Neural progenitor cell (in vitro differentiated cells): ENCODE measurements around the gene NHEJ1.

Source experiments
- EZH2 ChIP-seq: fragments of 200-600 bp; sonication (generic); IDR thresholded peaks from 2 replicates; pipeline ENCODE4 v1.6.1; 2017; ENCODE audit warnings: antibody characterized with exemption, mild to moderate bottlenecking, moderate library complexity
- EZH2phosphoT487 ChIP-seq: fragments of 200-600 bp; sonication (generic); IDR thresholded peaks from 2 replicates; pipeline ENCODE4 v1.6.1; 2017; ENCODE audit warnings: antibody characterized with exemption
- TF ChIP-seq, protein P1 (sequence below): fragments of 200-600 bp; sonication (generic); IDR thresholded peaks from 2 replicates; pipeline ENCODE4 v1.5.1; 2017; ENCODE audit warnings: antibody characterized with exemption, mild to moderate bottlenecking

DNA sequence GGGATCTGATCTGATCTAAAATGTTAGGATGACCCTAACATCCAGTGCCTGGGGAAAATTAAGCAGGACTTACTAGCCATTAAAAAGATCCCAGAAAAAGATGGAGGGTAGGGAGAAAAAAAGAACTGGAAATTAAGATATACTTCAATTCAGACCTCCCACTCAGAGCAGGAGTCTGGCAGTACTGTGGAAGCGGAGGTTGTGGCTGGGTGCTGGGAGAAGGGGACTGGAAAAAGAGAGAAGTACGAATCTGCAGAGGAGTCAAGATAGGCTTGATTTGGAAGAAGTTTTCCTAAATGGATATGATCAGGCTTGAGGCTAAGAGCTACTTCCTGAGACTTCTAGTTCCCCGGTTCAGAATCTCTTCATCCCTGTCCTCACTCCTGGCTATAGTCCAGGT, 66.4 kb downstream of the NHEJ1 start:
- TF ChIP-seq, protein P1, sequence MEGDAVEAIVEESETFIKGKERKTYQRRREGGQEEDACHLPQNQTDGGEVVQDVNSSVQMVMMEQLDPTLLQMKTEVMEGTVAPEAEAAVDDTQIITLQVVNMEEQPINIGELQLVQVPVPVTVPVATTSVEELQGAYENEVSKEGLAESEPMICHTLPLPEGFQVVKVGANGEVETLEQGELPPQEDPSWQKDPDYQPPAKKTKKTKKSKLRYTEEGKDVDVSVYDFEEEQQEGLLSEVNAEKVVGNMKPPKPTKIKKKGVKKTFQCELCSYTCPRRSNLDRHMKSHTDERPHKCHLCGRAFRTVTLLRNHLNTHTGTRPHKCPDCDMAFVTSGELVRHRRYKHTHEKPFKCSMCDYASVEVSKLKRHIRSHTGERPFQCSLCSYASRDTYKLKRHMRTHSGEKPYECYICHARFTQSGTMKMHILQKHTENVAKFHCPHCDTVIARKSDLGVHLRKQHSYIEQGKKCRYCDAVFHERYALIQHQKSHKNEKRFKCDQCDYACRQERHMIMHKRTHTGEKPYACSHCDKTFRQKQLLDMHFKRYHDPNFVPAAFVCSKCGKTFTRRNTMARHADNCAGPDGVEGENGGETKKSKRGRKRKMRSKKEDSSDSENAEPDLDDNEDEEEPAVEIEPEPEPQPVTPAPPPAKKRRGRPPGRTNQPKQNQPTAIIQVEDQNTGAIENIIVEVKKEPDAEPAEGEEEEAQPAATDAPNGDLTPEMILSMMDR = no peak
- TF ChIP-seq EZH2 (no peak), EZH2phosphoT487 (no peak)
